GM12875 (cell line): ENCODE results near the gene ST6GAL1.

Source experiments
- H3K4me3 ChIP-seq: one replicate; pipeline ENCODE4 v1.5.1; 2011; ENCODE audit warnings: low read depth, low read length, control low read depth
- CTCF ChIP-seq: IDR thresholded peaks from 2 replicates; pipeline ENCODE4 v1.5.1; 2011; ENCODE audit warnings: low read depth, mild to moderate bottlenecking, control low read depth, inconsistent platforms, low read length, moderate library complexity, borderline replicate concordance; ENCODE audit not compliant: insufficient read depth

Gene ST6GAL1

GRCh38 chr3:187027531-187028278 is 97.4 kb downstream of the ST6GAL1 start:
- 0 out of 2 replicates have a peak, but pooled peaks have one; percentile 5 for TF ChIP-seq CTCF
- peak overlapping the region; percentile 29 for H3K4me3 ChIP-seq

GRCh38 chr3:187031934-187032333 is 101.6 kb downstream of the ST6GAL1 start:
- H3K4me3 ChIP-seq, result no peak overlapping the region
- no peak for TF ChIP-seq CTCF

GRCh38 chr3:187036394-187036793 is 106.1 kb downstream of the ST6GAL1 start:
- H3K4me3 ChIP-seq, result no peak overlapping the region
- no peak for TF ChIP-seq CTCF

- no peak for TF ChIP-seq CTCF
- no peak overlapping the region for H3K4me3 ChIP-seq
Observed at GRCh38 chr3:187039100-187039722, 108.9 kb downstream of the ST6GAL1 start.

GRCh38 chr3:187039723-187040414 is 109.5 kb downstream of the ST6GAL1 start:
- no peak for TF ChIP-seq CTCF
- H3K4me3 ChIP-seq, result no peak overlapping the region

GRCh38 chr3:187040516-187041361 is 110.4 kb downstream of the ST6GAL1 start:
- no peak for TF ChIP-seq CTCF
- no peak overlapping the region for H3K4me3 ChIP-seq
